ENCODE data around the gene MERTK. TPM values are rescaled to one million over a fixed set of nuclear protein-coding genes. Genes with fewer than 3 reads are reported as not detected.
"Not testable (repeated sequence)": the region's sequence is repeated elsewhere in the genome, so short reads cannot be mapped to it uniquely, and the experiment has no call there.

Gene MERTK
- total and polyA plus RNA-seq, 7 donors = 0.73 to 4.2 (median 1.6) TPM

DNA sequence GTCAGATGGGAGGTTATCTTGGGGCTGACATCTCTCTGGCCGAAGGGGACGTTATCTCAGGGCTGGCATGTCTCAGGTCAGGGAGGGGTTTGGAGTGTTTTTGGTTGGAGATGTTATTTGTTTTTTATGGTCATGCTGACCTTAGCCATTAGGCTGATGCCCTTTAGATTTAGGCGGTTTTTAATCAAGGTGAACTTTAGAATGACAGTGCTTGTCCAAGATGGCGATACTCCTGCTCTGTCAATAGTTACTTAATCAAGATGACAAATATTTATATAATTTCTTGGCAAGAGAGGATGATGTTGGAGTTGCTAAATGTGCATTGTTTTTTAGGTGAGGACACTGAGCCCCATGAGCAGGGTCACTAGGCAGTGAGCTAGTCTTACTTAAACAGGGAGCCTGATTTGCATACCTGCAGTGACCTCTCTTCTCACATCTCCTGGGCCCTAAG is 34.5 kb downstream of the MERTK start:
- DNase-seq (no peak), ATAC-seq (no peak)
- WGBS, 3 donors = 90 to 91% (median 91%) methylated on average over 4 of the region's 4 CpGs
- Histone ChIP-seq H3K27me3 (ENCODE audit: insufficient read depth in 3 of 3, low read length in 2 of 3) (no peaks in the 10 kb centered on the region), H3K27ac (no peak overlapping the region), H3K36me3 (ENCODE audit: insufficient read depth in 1 of 2, low read depth in 1 of 2) (no peaks in the 10 kb centered on the region), H3K4me3 (no peak overlapping the region), H3K4me1 (no peaks in the 10 kb centered on the region), H3K9me3 (no peaks in the 10 kb centered on the region)
- intact Hi-C loops (cut with DNase I) = no loop called here
- TF ChIP-seq, protein P1, sequence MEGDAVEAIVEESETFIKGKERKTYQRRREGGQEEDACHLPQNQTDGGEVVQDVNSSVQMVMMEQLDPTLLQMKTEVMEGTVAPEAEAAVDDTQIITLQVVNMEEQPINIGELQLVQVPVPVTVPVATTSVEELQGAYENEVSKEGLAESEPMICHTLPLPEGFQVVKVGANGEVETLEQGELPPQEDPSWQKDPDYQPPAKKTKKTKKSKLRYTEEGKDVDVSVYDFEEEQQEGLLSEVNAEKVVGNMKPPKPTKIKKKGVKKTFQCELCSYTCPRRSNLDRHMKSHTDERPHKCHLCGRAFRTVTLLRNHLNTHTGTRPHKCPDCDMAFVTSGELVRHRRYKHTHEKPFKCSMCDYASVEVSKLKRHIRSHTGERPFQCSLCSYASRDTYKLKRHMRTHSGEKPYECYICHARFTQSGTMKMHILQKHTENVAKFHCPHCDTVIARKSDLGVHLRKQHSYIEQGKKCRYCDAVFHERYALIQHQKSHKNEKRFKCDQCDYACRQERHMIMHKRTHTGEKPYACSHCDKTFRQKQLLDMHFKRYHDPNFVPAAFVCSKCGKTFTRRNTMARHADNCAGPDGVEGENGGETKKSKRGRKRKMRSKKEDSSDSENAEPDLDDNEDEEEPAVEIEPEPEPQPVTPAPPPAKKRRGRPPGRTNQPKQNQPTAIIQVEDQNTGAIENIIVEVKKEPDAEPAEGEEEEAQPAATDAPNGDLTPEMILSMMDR (IDR thresholded peaks at IDR 0.05) = no peak

DNA sequence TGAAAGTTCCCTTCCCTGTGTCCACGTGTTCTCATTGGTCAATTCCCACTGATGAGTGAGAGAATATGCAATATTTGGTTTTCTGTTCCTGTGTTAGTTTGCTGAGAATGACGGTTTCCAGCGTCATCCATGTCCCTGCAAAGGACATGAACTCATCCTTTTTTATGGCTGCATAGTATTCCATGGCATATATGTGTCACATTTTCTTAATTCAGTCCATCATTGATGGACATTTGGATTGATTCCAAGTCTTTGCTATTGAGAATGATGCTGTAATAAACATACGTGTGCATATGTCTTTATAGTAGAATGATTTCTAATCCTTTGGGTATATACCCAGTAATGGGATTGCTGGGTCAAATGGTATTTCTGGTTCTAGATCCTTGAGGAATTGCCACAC is 35.5 kb downstream of the MERTK start:
- H3K9me3 ChIP-seq; H3K27me3 ChIP-seq (ENCODE audit: insufficient read depth in 3 of 3, low read length in 2 of 3); H3K4me1 ChIP-seq; H3K36me3 ChIP-seq (ENCODE audit: insufficient read depth in 1 of 2, low read depth in 1 of 2); ATAC-seq; H3K27ac ChIP-seq; DNase-seq; H3K4me3 ChIP-seq; intact Hi-C loops (cut with DNase I): not testable (repeated sequence)
- 79 to 86% (median 81%) methylated on average over 4 of the region's 4 CpGs for WGBS, 3 donors

GRCh38 chr2:111936881-111937280 is 38.5 kb downstream of the MERTK start:
- intact Hi-C loops (cut with DNase I) = no loop called here
- Histone ChIP-seq H3K4me3 (no peak overlapping the region), H3K9me3 (no peaks in the 10 kb centered on the region), H3K27ac (no peak overlapping the region), H3K4me1 (no peaks in the 10 kb centered on the region), H3K36me3 (ENCODE audit: insufficient read depth in 1 of 2, low read depth in 1 of 2) (no peaks in the 10 kb centered on the region), H3K27me3 (ENCODE audit: insufficient read depth in 3 of 3, low read length in 2 of 3) (no peaks in the 10 kb centered on the region)
- WGBS, 3 donors = 65 to 74% (median 67%) methylated on average over 5 of the region's 5 CpGs
- DNase-seq (no peak), ATAC-seq (no peak)
- TF ChIP-seq, protein P1 (IDR thresholded peaks at IDR 0.05) = no peak

GRCh38 chr2:111938392-111938791 is 40.0 kb downstream of the MERTK start:
- H3K4me3 ChIP-seq = no peak overlapping the region
- TF ChIP-seq, protein P1 (IDR thresholded peaks at IDR 0.05) = no peak
- ATAC-seq = no peak
- H3K27me3 ChIP-seq (ENCODE audit: insufficient read depth in 3 of 3, low read length in 2 of 3) = no peaks in the 10 kb centered on the region
- no peak for DNase-seq
- intact Hi-C loops (cut with DNase I) = no loop called here
- H3K27ac ChIP-seq = no peak overlapping the region
- no peaks in the 10 kb centered on the region for H3K4me1 ChIP-seq
- H3K9me3 ChIP-seq = no peaks in the 10 kb centered on the region
- no peaks in the 10 kb centered on the region for H3K36me3 ChIP-seq (ENCODE audit: insufficient read depth in 1 of 2, low read depth in 1 of 2)

DNA sequence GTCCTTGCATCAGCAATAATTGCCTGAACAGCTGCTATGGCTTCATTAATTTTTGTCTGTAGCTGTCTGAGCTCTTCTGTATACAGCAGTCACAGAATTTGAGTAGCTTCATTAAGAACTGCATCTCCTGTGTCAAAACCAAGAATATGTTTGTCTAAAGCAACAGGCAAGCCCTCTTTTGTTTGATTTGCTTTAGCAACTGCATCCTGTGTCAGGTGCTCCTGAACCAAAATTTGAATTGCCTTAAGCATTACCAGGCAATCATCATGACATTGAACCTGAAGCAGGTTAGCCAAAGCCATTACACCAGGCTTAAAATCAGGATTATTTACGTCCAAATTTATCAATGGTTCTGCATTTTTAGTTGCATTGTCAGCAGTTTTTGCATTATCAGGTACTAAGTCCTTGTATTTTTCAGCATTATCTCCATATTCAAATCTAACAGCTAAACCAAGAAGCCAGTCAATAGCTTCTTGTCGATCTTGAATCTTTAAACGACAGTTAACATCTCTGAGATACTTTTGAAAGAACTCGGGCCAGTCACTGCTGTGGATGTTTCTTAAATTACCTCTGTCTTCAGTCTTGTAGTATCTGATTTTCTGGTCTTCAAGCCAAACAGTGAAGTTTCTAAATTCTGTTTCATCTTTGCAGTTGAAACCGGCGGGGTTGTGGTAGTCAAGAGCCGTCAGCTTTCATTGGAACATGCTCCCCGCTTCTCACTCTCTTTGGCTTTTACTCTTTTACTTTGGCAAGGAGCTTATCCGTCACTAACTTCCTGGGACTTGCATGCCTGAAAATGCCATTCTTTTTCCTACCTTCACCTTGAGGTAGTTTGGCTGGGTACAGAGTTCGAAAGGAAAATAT is 42.2 kb downstream of the MERTK start:
- H3K27me3 ChIP-seq (ENCODE audit: insufficient read depth in 3 of 3, low read length in 2 of 3) = no peaks in the 10 kb centered on the region
- WGBS, 3 donors = 80 to 87% (median 82%) methylated on average over 10 of the region's 10 CpGs
- no peaks in the 10 kb centered on the region for H3K4me1 ChIP-seq
- no peak overlapping the region for H3K4me3 ChIP-seq
- no peak overlapping the region for H3K27ac ChIP-seq
- DNase-seq (no peak), ATAC-seq (no peak)
- intact Hi-C loops (cut with DNase I) = no loop called here
- TF ChIP-seq, protein P1 (IDR thresholded peaks at IDR 0.05) = no peak
- no peaks in the 10 kb centered on the region for H3K36me3 ChIP-seq (ENCODE audit: insufficient read depth in 1 of 2, low read depth in 1 of 2)
- H3K9me3 ChIP-seq = no peaks in the 10 kb centered on the region

Data from psoas muscle (tissue), 8 donors.